GM13977 (cell line): ENCODE results near the gene P2RY14.

Experiments
- DNase-seq: peaks from one replicate; pipeline ENCODE4 v3.0.0; 2012; ENCODE audit warnings: low spot score
- CTCF ChIP-seq: IDR thresholded peaks from 2 replicates; pipeline ENCODE4 v1.5.1; 2012; ENCODE audit warnings: mild to moderate bottlenecking, control low read depth; ENCODE audit not compliant: insufficient read depth; ENCODE audit errors: extremely low read depth, missing control alignments
- in situ Hi-C: fragments of 300-500 bp; cut with MboI; formaldehyde crosslinking; loops from one replicate; pipeline ENCODE4 v1.12.0; 2022; ENCODE audit warnings: low sequenced_read_pairs, low pct_unique_long_range_greater_than_20kb, mixed read lengths, inconsistent platforms; ENCODE audit not compliant: unreplicated experiment

P2RY14 gene

GRCh38 chr3:151191095-151191494, 87.2 kb downstream of the P2RY14 start:
- no peak for TF ChIP-seq CTCF

GRCh38 chr3:151183265-151183671, 95.1 kb downstream of the P2RY14 start:
- no peak for TF ChIP-seq CTCF
- in situ Hi-C loops = no loop called here
- DNase-seq = no peak

More at GRCh38 chr3:151191095-151191494, 87.2 kb downstream of the P2RY14 start:
- in situ Hi-C loops = no loop called here
- DNase-seq = no peak

- no peak for DNase-seq
- in situ Hi-C loops = no loop called here
- TF ChIP-seq CTCF = no peak
These were observed 95.8 kb downstream of the P2RY14 start for GRCh38 chr3:151182349-151183079.

- in situ Hi-C loops = no loop called here
- no peak for TF ChIP-seq CTCF
- no peak for DNase-seq
These were observed 100.0 kb downstream of the P2RY14 start for GRCh38 chr3:151178208-151178845.

GRCh38 chr3:151175952-151176351, 102.4 kb downstream of the P2RY14 start:
- no peak for TF ChIP-seq CTCF
- in situ Hi-C loops = no loop called here
- DNase-seq = no peak

- in situ Hi-C loops = loop anchor here (5.0 kb wide), 1 partner anchor 103 kb away; the partner anchor contains the start of gene P2RY14
- TF ChIP-seq CTCF = no peak
- DNase-seq = no peak
These were observed 104.0 kb downstream of the P2RY14 start for GRCh38 chr3:151174351-151174750.
